ENCODE data around the gene CDCA7. TPM values are rescaled to one million over a fixed set of nuclear protein-coding genes. Genes with fewer than 3 reads are reported as not detected.

Gene CDCA7
- total RNA-seq, result 27.8 and 51.8 TPM in 2 replicates

GRCh38 chr2:173354582-173355131 is at the start of gene CDCA7:
CDCA7 (plus strand) TSS chr2:173354872; CDS start chr2:173354964, 92 bp downstream.

